GM21737 (cell line): Measurements from ENCODE around the gene NHS.
A peak's percentile ranks its signal among the peaks of the same experiment; 100 is the strongest.

ENCODE experiments used
- ATAC-seq: cut with Tn5 transposase; IDR thresholded peaks from one replicate; pipeline ENCODE4 v1.9.1; 2021; ENCODE audit warnings: mild to moderate bottlenecking, moderate library complexity; ENCODE audit not compliant: unreplicated experiment

NHS gene

GRCh38 chrX:17713288-17713687, 338.3 kb downstream of the NHS start:
- no peak for ATAC-seq

- no peak for ATAC-seq
These were observed 343.7 kb downstream of the NHS start for GRCh38 chrX:17718649-17719165.

- no peak for ATAC-seq
These were observed 344.7 kb downstream of the NHS start for GRCh38 chrX:17719711-17720110.

- ATAC-seq = no peak
These were observed 346.7 kb downstream of the NHS start for GRCh38 chrX:17721715-17722114.

- ATAC-seq = no peak
These were observed 350.2 kb downstream of the NHS start for GRCh38 chrX:17725181-17725580.

- ATAC-seq = no peak
These were observed 357.3 kb downstream of the NHS start for GRCh38 chrX:17732138-17732783.

- ATAC-seq = no peak
These were observed 360.4 kb downstream of the NHS start for GRCh38 chrX:17735406-17735805.

- no peak for ATAC-seq
These were observed 361.5 kb downstream of the NHS start for GRCh38 chrX:17736478-17736855.

- peak; percentile 66 for ATAC-seq
These were observed 362.1 kb downstream of the NHS start, which contains the start of gene SCML1 for GRCh38 chrX:17736856-17737709. TSS of gene SCML1 (plus strand) at chrX:17737493. CDS start at chrX:17744187, 6,694 bp downstream.

- no peak for ATAC-seq
These were observed 362.6 kb downstream of the NHS start for GRCh38 chrX:17737710-17737985.

GRCh38 chrX:17737986-17738713, 363.1 kb downstream of the NHS start:
- no peak for ATAC-seq

GRCh38 chrX:17738737-17739535, 363.9 kb downstream of the NHS start:
- ATAC-seq = no peak

- no peak for ATAC-seq
These were observed 365.4 kb downstream of the NHS start for GRCh38 chrX:17740137-17741122.

- no peak for ATAC-seq
These were observed 366.1 kb downstream of the NHS start for GRCh38 chrX:17741123-17741511.

GRCh38 chrX:17743913-17744312, 368.9 kb downstream of the NHS start:
- ATAC-seq = no peak

- ATAC-seq = no peak
These were observed 370.0 kb downstream of the NHS start for GRCh38 chrX:17744896-17745523.

GRCh38 chrX:17747692-17748091, 372.7 kb downstream of the NHS start:
- ATAC-seq = no peak

GRCh38 chrX:17748684-17749083, 373.7 kb downstream of the NHS start:
- ATAC-seq = no peak

GRCh38 chrX:17750436-17750835, 375.4 kb downstream of the NHS start:
- ATAC-seq = no peak
